Ovary (tissue), 3 donors: Measurements from ENCODE around the gene C3orf80.

Experiments used
- EP300 ChIP-seq: sonication (generic); formaldehyde crosslinking; IDR thresholded peaks from one replicate; pipeline ENCODE4 v1.6.1; 2017; ENCODE audit warnings: antibody characterized with exemption
- POLR2A ChIP-seq: fragments of 450-650 bp; IDR thresholded peaks from one replicate; pipeline ENCODE4 v1.6.1; 2017; ENCODE audit warnings: antibody characterized with exemption, mild to moderate bottlenecking, moderate library complexity
- TF ChIP-seq, protein P1 (sequence below), 3 donors: fragments of 450-650 bp in 2 of 3; fragments of 200-600 bp in 1 of 3; IDR thresholded peaks; one replicate each; pipeline versions ENCODE4 v1.5.1 to v1.8.0; 2016 to 2022; ENCODE audit warnings: antibody characterized with exemption in 3 of 3, mild to moderate bottlenecking in 1 of 3
- donor health status: DM: no; HTN: no; CAD: no.

DNA sequence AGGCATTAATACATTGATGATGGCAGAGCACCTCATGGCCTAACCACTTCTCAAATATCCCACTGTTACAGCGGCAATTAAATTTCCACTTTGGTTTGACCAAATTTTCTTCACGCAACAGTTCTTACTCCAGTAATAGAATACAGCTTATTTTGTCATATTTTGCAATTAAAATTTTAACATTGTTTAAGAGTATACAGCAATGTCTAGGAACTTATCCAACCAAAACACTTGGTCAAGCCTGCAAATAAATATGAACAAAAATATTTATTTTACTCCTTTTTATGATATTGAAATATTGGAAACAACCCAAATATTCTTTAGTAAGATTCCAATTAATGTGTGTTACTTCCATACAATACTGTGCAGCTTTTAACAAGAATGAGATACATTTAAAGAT is 45.3 kb upstream of the C3orf80 start:
- TF ChIP-seq EP300, result no peak
- TF ChIP-seq, protein P1, sequence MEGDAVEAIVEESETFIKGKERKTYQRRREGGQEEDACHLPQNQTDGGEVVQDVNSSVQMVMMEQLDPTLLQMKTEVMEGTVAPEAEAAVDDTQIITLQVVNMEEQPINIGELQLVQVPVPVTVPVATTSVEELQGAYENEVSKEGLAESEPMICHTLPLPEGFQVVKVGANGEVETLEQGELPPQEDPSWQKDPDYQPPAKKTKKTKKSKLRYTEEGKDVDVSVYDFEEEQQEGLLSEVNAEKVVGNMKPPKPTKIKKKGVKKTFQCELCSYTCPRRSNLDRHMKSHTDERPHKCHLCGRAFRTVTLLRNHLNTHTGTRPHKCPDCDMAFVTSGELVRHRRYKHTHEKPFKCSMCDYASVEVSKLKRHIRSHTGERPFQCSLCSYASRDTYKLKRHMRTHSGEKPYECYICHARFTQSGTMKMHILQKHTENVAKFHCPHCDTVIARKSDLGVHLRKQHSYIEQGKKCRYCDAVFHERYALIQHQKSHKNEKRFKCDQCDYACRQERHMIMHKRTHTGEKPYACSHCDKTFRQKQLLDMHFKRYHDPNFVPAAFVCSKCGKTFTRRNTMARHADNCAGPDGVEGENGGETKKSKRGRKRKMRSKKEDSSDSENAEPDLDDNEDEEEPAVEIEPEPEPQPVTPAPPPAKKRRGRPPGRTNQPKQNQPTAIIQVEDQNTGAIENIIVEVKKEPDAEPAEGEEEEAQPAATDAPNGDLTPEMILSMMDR (IDR thresholded peaks at IDR 0.05), result no peak
- TF ChIP-seq POLR2A, result no peak
